Measurements from ENCODE around the gene CDV3. TPM values are rescaled to one million over a fixed set of nuclear protein-coding genes. Genes with fewer than 3 reads are reported as not detected.
A peak's percentile ranks its signal among the peaks of the same experiment; 100 is the strongest.

Gene CDV3
- polyA plus RNA-seq, 2 of the 4 experiments (the other 2 are of a cell fraction), result 101 to 120 TPM

DNA sequence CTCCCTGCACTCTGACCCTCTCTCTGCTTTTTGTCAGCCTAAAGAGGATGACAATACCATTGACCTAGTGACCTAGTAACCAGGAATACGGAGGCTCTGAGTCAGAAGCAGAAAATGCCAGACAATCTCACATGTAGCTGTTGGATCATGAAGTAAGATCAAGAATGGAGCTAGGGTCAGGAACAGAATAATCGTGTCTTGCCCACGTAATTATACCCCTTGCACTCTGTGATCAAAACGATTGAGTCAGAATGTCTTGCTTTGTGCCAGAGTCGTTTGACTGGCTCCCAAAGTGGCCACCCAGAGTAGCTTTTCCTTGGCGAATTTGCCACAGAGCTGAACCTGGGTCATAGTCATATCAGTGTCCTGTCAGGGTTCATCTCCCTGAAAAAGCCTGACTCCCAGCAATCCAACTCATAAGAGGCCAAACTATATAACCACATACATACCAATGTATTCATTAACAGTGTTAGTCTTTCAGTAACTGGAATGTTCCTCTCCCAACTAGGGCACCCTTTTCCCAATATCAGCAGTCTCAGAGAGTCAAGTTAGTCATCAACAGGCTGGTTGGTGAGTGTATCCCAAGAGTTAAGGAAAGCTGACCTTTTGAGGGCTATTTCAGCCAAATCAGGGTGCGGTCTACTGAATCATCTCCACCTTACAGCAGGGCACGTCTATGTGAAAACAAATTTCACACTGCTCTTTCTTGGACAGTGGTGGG is 5.0 kb upstream of the CDV3 start:
- H3K4me3 ChIP-seq, result no peak overlapping the region
- peaks cover 49% of the 10 kb centered on the region for H3K4me1 ChIP-seq
- H3K9me3 ChIP-seq, result no peaks in the 10 kb centered on the region
- DNase-seq (ENCODE audit: low read depth in 1 of 2, low spot score in 1 of 2) (peak; percentile 55 to 80), ATAC-seq (peak; percentile 62 to 66), FAIRE-seq (no peak)
- ChIA-PET CTCF (interaction anchor here (1.0 to 3.4 kb wide), 5 partner anchors 11 to 144 kb away, joined by 4 to 17 read pairs (median 4); no protein-coding TSS in a partner anchor), POLR2A (interaction anchor here (0.6 to 1.4 kb wide), 4 partner anchors 10 to 878 kb away, joined by 4 to 5 read pairs (median 4); no protein-coding TSS in a partner anchor)
- H3K27ac ChIP-seq, result peak overlapping the region; percentile 83 to 86
- 4% methylated on average over 8 of the region's 8 CpGs for WGBS (ENCODE audit: missing lambda C conversion rate)
- peak overlapping the region; percentile 80 for H3K4me2 ChIP-seq
- TF ChIP-seq HOXB5 (CRISPR knock-in tag; IDR thresholded peaks at IDR 0.05) (no peak), TP53 (CRISPR knock-in tag; IDR thresholded peaks at IDR 0.05) (no peak), HEYL (CRISPR knock-in tag; IDR thresholded peaks at IDR 0.05) (no peak), PBX3 (IDR thresholded peaks at IDR 0.05) (no peak), CBX2 (IDR thresholded peaks at IDR 0.05; ENCODE audit: borderline replicate concordance, low read depth) (no peak), FOSL2 (IDR thresholded peaks at IDR 0.05) (0 out of 2 replicates have a peak, but pooled peaks have one; percentile 26), FOSL2 (CRISPR knock-in tag; IDR thresholded peaks at IDR 0.05) (peak; percentile 72), GATA3 (IDR thresholded peaks at IDR 0.05; ENCODE audit: borderline replicate concordance) (peak; percentile 36; the same call in 1 of the 2 replicates), RFX5 (IDR thresholded peaks at IDR 0.05) (no peak), EHMT2 (IDR thresholded peaks at IDR 0.05; ENCODE audit: low read depth) (no peak), FOXS1 (CRISPR knock-in tag; IDR thresholded peaks at IDR 0.05) (no peak), EP300 (IDR thresholded peaks at IDR 0.05) (no peak), EHF (CRISPR knock-in tag; IDR thresholded peaks at IDR 0.05) (no peak), ATOH8 (CRISPR knock-in tag; IDR thresholded peaks at IDR 0.05; ENCODE audit: low read depth) (no peak), USF2 (IDR thresholded peaks at IDR 0.05) (no peak), RARB (CRISPR knock-in tag; IDR thresholded peaks at IDR 0.05) (no peak), RAD21 (conservative IDR thresholded peaks at IDR 0.05 in 1 of 2, IDR thresholded peaks at IDR 0.05 in 1 of 2) (no peak), RCOR1 (IDR thresholded peaks at IDR 0.05; ENCODE audit: low read depth, low read length) (no peak), CBX8 (IDR thresholded peaks at IDR 0.05) (no peak), NR3C1 (IDR thresholded peaks at IDR 0.05) (no peak), HOXB13 (CRISPR knock-in tag; IDR thresholded peaks at IDR 0.05; ENCODE audit: low read depth) (no peak), CTCF (IDR thresholded peaks at IDR 0.05) (no peak), PHF8 (IDR thresholded peaks at IDR 0.05; ENCODE audit: borderline replicate concordance, low read depth) (no peak), POLR2AphosphoS2 (conservative IDR thresholded peaks at IDR 0.05; ENCODE audit: low read length) (no peak), NPAS2 (CRISPR knock-in tag; IDR thresholded peaks at IDR 0.05; ENCODE audit: borderline replicate concordance) (no peak), KDM1A (IDR thresholded peaks at IDR 0.05; ENCODE audit: low read depth) (no peak), JUNB (IDR thresholded peaks at IDR 0.05) (peak; percentile 42), HDAC2 (IDR thresholded peaks at IDR 0.05) (no peak), JUN (IDR thresholded peaks at IDR 0.05) (no peak), MYC (IDR thresholded peaks at IDR 0.05; ENCODE audit: borderline replicate concordance, low read length) (no peak), ZSCAN20 (CRISPR knock-in tag; IDR thresholded peaks at IDR 0.05) (no peak)
- TF ChIP-seq, protein P1, sequence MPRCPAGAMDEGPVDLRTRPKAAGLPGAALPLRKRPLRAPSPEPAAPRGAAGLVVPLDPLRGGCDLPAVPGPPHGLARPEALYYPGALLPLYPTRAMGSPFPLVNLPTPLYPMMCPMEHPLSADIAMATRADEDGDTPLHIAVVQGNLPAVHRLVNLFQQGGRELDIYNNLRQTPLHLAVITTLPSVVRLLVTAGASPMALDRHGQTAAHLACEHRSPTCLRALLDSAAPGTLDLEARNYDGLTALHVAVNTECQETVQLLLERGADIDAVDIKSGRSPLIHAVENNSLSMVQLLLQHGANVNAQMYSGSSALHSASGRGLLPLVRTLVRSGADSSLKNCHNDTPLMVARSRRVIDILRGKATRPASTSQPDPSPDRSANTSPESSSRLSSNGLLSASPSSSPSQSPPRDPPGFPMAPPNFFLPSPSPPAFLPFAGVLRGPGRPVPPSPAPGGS (IDR thresholded peaks at IDR 0.05), result no peak
- TF ChIP-seq, protein P2, sequence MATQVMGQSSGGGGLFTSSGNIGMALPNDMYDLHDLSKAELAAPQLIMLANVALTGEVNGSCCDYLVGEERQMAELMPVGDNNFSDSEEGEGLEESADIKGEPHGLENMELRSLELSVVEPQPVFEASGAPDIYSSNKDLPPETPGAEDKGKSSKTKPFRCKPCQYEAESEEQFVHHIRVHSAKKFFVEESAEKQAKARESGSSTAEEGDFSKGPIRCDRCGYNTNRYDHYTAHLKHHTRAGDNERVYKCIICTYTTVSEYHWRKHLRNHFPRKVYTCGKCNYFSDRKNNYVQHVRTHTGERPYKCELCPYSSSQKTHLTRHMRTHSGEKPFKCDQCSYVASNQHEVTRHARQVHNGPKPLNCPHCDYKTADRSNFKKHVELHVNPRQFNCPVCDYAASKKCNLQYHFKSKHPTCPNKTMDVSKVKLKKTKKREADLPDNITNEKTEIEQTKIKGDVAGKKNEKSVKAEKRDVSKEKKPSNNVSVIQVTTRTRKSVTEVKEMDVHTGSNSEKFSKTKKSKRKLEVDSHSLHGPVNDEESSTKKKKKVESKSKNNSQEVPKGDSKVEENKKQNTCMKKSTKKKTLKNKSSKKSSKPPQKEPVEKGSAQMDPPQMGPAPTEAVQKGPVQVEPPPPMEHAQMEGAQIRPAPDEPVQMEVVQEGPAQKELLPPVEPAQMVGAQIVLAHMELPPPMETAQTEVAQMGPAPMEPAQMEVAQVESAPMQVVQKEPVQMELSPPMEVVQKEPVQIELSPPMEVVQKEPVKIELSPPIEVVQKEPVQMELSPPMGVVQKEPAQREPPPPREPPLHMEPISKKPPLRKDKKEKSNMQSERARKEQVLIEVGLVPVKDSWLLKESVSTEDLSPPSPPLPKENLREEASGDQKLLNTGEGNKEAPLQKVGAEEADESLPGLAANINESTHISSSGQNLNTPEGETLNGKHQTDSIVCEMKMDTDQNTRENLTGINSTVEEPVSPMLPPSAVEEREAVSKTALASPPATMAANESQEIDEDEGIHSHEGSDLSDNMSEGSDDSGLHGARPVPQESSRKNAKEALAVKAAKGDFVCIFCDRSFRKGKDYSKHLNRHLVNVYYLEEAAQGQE (IDR thresholded peaks at IDR 0.05), result no peak

Measured in A549 (cell line).